ENCODE measurements around the gene LRRN3.

- TF ChIP-seq POLR2A (IDR thresholded peaks at IDR 0.05; ENCODE audit: low read depth, low read length) (no peak), POLR2AphosphoS5 (IDR thresholded peaks at IDR 0.05; ENCODE audit: low read depth, low read length) (no peak), SPI1 (IDR thresholded peaks at IDR 0.05; ENCODE audit: low read depth, low read length) (no peak), TAF1 (IDR thresholded peaks at IDR 0.05; ENCODE audit: low read depth, low read length) (no peak)
These were observed 45.5 kb upstream of the LRRN3 start for GRCh38 chr7:111045449-111045848.
